ENCODE data around the gene SIRT6.

SIRT6 gene

GRCh38 chr19:4182084-4182810 lies at the start of gene SIRT6, which contains the start of gene ANKRD24:
Gene SIRT6, minus strand, starts transcription at chr19:4182563. Its CDS starts 24 bp downstream, at chr19:4182539.
Gene ANKRD24, plus strand, starts transcription at chr19:4182689. Its CDS starts 3,737 bp downstream, at chr19:4186426.
- H3K27ac ChIP-seq (ENCODE audit: extremely low read depth, low read depth, low read length): peak within 1 kb of the TSS; percentile 45; the same call in 1 of the 2 replicates
- ChIA-PET CTCF (no interaction called here), POLR2A (no interaction called here)
- peaks cover 0 to 24% of the 10 kb centered on the region in 2 experiments; a peak in 2 of 3 replicates for H3K36me3 ChIP-seq (ENCODE audit: control insufficient read depth in 2 of 2, insufficient read depth in 1 of 2, low read length in 2 of 2)
- peak within 1 kb of the TSS; percentile 99 for H3K4me3 ChIP-seq (ENCODE audit: low read depth, low read length)
- H3K9me3 ChIP-seq (ENCODE audit: control insufficient read depth, insufficient read depth, low read depth, low read length): no peaks in the 10 kb centered on the region
- no peaks in the 10 kb centered on the region for H3K4me1 ChIP-seq (ENCODE audit: control insufficient read depth, insufficient read depth, low read length)
- TF ChIP-seq ZNF223 (tag by site-specific recombination; IDR thresholded peaks at IDR 0.05) (no peak), ZNF37A (tag by site-specific recombination; IDR thresholded peaks at IDR 0.05) (no peak), ZNF311 (tag by site-specific recombination; IDR thresholded peaks at IDR 0.05; ENCODE audit: borderline replicate concordance) (no peak), ZFP37 (tag by site-specific recombination; IDR thresholded peaks at IDR 0.05) (peak; percentile 87; the same call in 1 of the 2 replicates), ZNF596 (tag by site-specific recombination; IDR thresholded peaks at IDR 0.05) (no peak), ZNF148 (tag by site-specific recombination; IDR thresholded peaks at IDR 0.05; ENCODE audit: borderline replicate concordance) (no peak; the same call in 1 of the 2 replicates), ZNF155 (tag by site-specific recombination; IDR thresholded peaks at IDR 0.05) (no peak), ZSCAN23 (tag by site-specific recombination; IDR thresholded peaks at IDR 0.05) (peak; percentile 66; the same call in 1 of the 2 replicates), ZNF571 (tag by site-specific recombination; IDR thresholded peaks at IDR 0.05) (no peak), ZBTB11 (tag by site-specific recombination; conservative IDR thresholded peaks at IDR 0.05; ENCODE audit: low read depth) (peak; percentile 97), ZNF530 (tag by site-specific recombination; IDR thresholded peaks at IDR 0.05; ENCODE audit: low read depth) (no peak), ZNF138 (tag by site-specific recombination; IDR thresholded peaks at IDR 0.05; ENCODE audit: borderline replicate concordance) (no peak), ZFHX2 (tag by site-specific recombination; conservative IDR thresholded peaks at IDR 0.05) (peak; percentile 75), ZSCAN5A (tag by site-specific recombination; IDR thresholded peaks at IDR 0.05) (0 out of 2 replicates have a peak, but pooled peaks have one; percentile 33), ZNF518A (tag by site-specific recombination; conservative IDR thresholded peaks at IDR 0.05; ENCODE audit: low read depth) (peak; percentile 93), ZNF175 (tag by site-specific recombination; IDR thresholded peaks at IDR 0.05) (no peak), ZNF658 (tag by site-specific recombination; IDR thresholded peaks at IDR 0.05) (no peak), ZNF792 (tag by site-specific recombination; IDR thresholded peaks at IDR 0.05) (peak; percentile 80; the same call in 1 of the 2 replicates), SP2 (tag by site-specific recombination; IDR thresholded peaks at IDR 0.05) (peak; percentile 98), ZNF239 (tag by site-specific recombination; IDR thresholded peaks at IDR 0.05) (no peak), GLIS1 (tag by site-specific recombination; IDR thresholded peaks at IDR 0.05) (peak; percentile 43; the same call in 1 of the 2 replicates), ZNF202 (tag by site-specific recombination; IDR thresholded peaks at IDR 0.05; ENCODE audit: borderline replicate concordance) (no peak), ZSCAN4 (tag by site-specific recombination; IDR thresholded peaks at IDR 0.05) (no peak), GLI2 (tag by site-specific recombination; IDR thresholded peaks at IDR 0.05; ENCODE audit: borderline replicate concordance, low read depth) (no peak)

Measured in HEK293 (cell line).